ENCODE data around the gene NR5A2.
A peak's percentile ranks its signal among the peaks of the same experiment; 100 is the strongest.

NR5A2 gene

DNA sequence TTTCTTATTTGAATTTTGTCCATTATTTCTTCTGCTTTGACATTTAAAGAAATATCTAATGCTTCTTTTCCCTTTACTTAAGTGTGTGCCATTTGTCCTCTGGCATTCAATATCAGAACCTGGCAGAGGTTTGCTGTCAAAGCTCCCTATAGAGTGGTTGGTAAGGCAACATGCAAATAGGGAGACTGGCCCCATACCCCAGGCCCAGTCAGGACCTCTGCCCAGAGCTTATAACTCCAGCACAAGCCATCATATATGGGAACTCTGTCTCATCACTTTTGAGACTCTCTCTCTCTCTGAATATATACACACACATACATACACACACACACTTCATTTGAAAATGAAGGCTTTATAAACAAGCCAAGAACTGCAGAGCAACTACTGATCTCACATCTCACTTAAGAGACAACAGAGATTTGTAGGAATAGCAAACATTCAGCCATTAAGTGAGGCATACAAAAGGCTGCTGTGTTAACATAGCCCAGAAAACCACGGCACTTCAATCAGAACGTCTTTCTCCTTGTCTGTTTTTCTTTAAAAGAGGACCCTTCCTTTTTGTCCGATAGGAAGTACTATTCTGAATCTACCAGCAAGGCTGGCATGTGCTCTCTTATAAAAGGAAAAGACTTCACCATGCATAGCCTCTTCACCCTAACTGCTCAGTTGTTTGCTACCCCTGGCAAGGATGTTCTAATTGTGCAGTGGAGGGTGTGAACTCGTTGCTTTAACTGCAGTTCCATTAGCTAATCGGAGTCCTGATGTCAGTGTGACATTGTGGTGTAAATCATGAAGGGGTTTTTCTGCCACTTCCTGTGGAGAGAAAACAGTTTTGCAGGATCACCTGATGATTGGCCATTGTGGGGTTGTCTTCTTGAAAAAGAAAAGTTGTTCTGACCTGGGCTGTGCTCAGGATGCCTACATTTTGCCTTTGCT lies 101.7 kb downstream of the NR5A2 start:
- no peak for DNase-seq

DNA sequence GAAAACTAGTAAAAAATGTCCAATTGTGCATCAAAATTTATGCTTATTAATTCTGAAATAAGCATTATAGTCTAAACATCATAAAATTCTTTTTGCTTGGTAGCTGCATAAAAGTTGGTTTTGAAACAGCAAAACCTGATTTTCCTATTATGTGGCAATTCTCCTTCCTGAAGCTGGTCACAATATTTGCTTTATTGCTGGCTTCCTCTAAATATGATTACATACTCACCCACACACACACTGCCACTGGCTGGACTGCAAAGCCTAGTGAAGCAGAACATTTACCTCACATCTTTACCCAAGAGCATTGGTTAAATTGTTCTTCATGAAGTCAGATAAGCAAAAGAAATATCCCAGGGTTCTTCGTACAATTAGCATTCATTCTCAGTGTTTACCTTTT lies 103.0 kb downstream of the NR5A2 start:
- DNase-seq = no peak

- DNase-seq = no peak
Measured at GRCh38 chr1:200131551-200132125, 104.1 kb downstream of the NR5A2 start.

GRCh38 chr1:200133123-200133522 lies 105.6 kb downstream of the NR5A2 start:
- no peak for DNase-seq

GRCh38 chr1:200134116-200134515 lies 106.6 kb downstream of the NR5A2 start:
- no peak for DNase-seq

- DNase-seq = no peak
Measured at GRCh38 chr1:200136384-200136783, 108.9 kb downstream of the NR5A2 start.

DNA sequence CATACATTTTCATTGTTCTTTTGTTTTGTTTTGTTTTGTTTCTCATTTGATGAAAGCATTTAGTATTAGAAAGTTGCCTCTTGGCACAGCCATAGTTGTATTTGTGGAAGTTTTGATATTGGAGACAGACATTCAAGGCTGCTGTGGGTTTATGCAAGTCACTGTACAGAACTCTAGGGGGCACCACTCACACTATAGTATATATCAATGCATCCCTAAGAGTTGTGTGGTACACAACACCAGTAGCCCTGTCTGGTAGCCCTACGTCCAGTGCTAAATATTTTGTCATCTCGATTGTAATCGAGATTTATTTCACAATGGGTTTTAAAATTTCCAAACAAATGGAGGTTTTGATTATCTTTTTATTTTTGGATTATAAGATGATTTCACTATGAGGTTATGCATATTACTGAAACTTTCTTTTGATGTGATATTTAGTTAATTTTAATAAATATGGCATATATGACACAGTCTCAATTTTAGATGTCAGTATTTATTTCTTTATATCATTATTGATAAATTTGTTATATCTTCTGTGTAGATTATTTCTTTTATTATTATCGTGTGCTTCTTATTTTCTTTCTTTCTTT lies 112.2 kb downstream of the NR5A2 start:
- peak; percentile 33 for DNase-seq

DNA sequence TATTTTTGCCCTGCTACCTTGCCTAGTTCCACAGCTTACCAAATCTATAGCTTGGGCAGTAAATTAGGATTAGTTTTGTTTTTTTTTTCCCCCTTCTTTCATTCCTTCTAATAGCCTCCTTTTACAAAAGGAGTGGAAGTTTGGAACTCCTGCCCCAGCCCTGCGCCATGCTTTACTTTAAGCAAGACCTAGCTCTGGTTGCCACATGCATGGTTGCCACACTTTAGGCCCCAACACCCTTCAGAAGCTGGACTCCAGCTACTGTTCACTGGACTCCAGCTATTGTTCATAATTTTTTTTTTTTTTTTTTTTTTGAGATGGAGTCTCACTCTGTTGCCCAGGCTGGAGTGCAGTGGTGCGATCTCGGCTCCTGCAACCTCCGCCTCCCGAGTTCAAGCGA lies 115.8 kb downstream of the NR5A2 start:
- no peak for DNase-seq

DNA sequence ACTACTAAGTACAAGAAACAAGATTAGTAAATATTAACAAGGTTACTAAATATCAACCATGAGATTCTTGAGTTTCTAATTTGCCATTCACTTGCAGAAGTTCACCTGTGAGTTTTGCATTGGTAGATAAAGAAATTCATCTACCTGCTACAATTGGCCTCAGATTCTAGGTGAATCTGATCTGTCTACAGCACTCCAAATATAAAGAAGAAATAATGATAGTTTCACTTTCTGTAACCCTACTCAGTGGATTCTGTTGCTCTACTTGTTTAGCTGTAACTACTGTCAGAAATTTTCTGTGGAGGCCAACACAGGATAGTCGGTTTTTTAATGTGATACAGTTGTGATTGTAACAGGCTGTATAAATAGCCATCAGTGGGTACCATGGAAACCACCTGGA lies 118.6 kb downstream of the NR5A2 start:
- DNase-seq = no peak

DNA sequence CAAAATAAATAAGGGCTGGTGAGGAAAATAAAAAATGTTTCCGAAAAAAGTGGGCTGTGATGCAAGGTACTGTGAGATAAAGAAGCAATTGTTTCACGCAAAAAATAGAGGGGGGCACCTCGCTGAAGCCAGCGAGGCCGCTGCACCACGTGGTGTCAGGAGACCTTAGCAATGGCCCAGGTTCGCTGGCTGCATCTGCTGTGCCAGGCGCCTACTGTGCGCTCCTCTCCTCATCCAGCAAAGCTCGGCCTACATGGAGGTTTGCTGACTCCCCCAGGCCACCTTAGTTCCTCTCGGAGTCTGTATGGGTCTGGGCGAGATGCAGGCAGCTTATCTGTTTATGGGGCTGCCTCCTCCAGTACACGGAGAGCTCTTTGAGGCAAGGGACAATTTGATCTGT lies 119.6 kb downstream of the NR5A2 start:
- DNase-seq = no peak

- no peak for DNase-seq
Measured at GRCh38 chr1:200147742-200148141, 120.2 kb downstream of the NR5A2 start.

GRCh38 chr1:200150006-200150405 lies 122.5 kb downstream of the NR5A2 start:
- DNase-seq = no peak

- no peak for DNase-seq
Measured at GRCh38 chr1:200150721-200151120, 123.2 kb downstream of the NR5A2 start.

- DNase-seq = no peak
Measured at GRCh38 chr1:200152336-200152735, 124.8 kb downstream of the NR5A2 start.

GRCh38 chr1:200153277-200154055 lies 126.0 kb downstream of the NR5A2 start:
- peak; percentile 23 for DNase-seq

DNA sequence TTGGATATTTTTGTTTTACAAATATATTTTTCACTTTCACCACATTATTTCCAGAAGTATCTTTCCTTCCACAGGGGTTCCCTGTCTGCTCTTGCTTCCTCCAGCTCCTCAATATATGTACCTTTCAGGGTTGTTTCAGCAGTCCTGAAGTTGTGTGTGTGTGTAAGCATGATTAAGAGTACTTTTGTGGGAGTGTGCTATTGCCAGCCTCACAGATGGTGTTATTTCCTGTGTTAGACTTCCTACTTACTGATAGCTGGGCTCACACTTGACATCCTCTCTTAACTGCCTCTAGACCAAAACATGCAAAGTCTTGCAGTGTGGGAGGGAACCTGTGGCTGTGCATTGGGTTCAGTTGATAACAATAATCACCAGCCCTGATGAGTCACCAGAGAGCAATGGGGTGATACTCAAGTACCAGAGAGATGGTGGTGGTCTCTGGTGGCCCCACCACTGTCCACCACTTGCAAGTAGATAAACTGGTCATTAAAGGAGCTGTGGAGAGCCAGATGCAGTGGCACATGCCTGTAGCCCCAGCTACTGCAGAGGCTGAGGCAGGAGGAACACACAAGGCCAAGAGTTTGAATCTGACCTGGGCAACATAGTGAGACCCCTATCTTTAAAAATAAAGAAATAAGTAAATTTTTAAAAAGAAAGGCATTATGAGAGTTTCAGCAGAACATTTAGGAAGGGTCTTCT lies 126.7 kb downstream of the NR5A2 start:
- DNase-seq = peak; percentile 55

- no peak for DNase-seq
Measured at GRCh38 chr1:200157715-200158114, 130.2 kb downstream of the NR5A2 start.

- DNase-seq = no peak
Measured at GRCh38 chr1:200161801-200162200, 134.3 kb downstream of the NR5A2 start.

DNA sequence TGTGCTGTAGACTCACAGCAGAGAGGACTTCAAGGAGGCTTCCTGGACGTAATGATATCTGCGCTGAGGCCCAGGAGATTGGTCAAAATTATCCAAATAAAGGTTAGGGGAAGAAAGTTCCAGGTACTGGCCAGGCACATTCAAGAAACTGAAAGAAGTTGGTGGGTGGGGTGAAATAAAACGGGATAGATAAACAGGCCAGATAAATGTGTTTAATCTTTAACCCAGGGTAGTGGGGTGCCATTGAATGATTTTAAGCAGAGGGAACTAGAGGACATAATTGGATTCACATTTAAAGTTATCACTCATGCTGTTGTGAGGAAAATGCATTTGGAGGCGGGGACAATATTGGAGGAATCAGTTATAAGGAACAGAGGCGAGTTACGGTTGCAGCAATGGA lies 134.7 kb downstream of the NR5A2 start:
- no peak for DNase-seq

- DNase-seq = no peak
Measured at GRCh38 chr1:200162877-200163276, 135.4 kb downstream of the NR5A2 start.

GRCh38 chr1:200163911-200164310 lies 136.4 kb downstream of the NR5A2 start:
- DNase-seq = no peak

- no peak for DNase-seq
Measured at GRCh38 chr1:200165493-200166220, 138.1 kb downstream of the NR5A2 start.
